ENCODE results near the gene ACAT2. TPM values are rescaled to one million over a fixed set of nuclear protein-coding genes. Genes with fewer than 3 reads are reported as not detected.
"Not testable (repeated sequence)": the region's sequence is repeated elsewhere in the genome, so short reads cannot be mapped to it uniquely, and the experiment has no call there.

The ACAT2 gene
- total RNA-seq, 2 donors from 2014 or later: 26.9 to 34.6 TPM

GRCh38 chr6:159790956-159791598 lies 29.2 kb downstream of the ACAT2 start:
- Mint-ChIP-seq H3K27ac (peak overlapping the region; percentile 97), H3K4me3 (peak overlapping the region; percentile 98), H3K4me1 (peaks cover 44% of the 10 kb centered on the region), H3K27me3 (no peaks in the 10 kb centered on the region), H3K36me3 (ENCODE audit: low read depth) (peaks cover 2% of the 10 kb centered on the region)
- peak in 1 of 3 donors; percentile 10 for DNase-seq
- no peak for ATAC-seq
- H3K9me3 ChIP-seq (ENCODE audit: control insufficient read depth, low read length, poor library complexity, severe bottlenecking): no peaks in the 10 kb centered on the region

- peaks cover 27% of the 10 kb centered on the region for H3K4me1 Mint-ChIP-seq
- ATAC-seq; H3K27ac Mint-ChIP-seq; H3K4me3 Mint-ChIP-seq; DNase-seq; H3K27me3 Mint-ChIP-seq; H3K36me3 Mint-ChIP-seq (ENCODE audit: low read depth); H3K9me3 ChIP-seq (ENCODE audit: control insufficient read depth, low read length, poor library complexity, severe bottlenecking): not testable (repeated sequence)
These were observed 33.1 kb downstream of the ACAT2 start for GRCh38 chr6:159794976-159795375.

GRCh38 chr6:159797554-159797953 lies 35.7 kb downstream of the ACAT2 start:
- Mint-ChIP-seq H3K27me3 (no peaks in the 10 kb centered on the region), H3K4me3 (no peak overlapping the region), H3K4me1 (peaks cover 9% of the 10 kb centered on the region), H3K36me3 (ENCODE audit: low read depth) (peaks cover 4% of the 10 kb centered on the region), H3K27ac (no peak overlapping the region)
- DNase-seq (no peak), ATAC-seq (no peak)
- H3K9me3 ChIP-seq (ENCODE audit: control insufficient read depth, low read length, poor library complexity, severe bottlenecking): no peaks in the 10 kb centered on the region

GRCh38 chr6:159800141-159800865 lies 38.5 kb downstream of the ACAT2 start, which contains the start of gene PNLDC1:
TSS of gene PNLDC1 (plus strand) at chr6:159800276. CDS start at chr6:159800308, 32 bp downstream.
- H3K9me3 ChIP-seq (ENCODE audit: control insufficient read depth, low read length, poor library complexity, severe bottlenecking): no peaks in the 10 kb centered on the region
- no peaks in the 10 kb centered on the region for H3K27me3 Mint-ChIP-seq
- no peak within 1 kb of the TSS for H3K27ac Mint-ChIP-seq
- peaks cover 4% of the 10 kb centered on the region for H3K4me1 Mint-ChIP-seq
- peaks cover 4% of the 10 kb centered on the region for H3K36me3 Mint-ChIP-seq (ENCODE audit: low read depth)
- DNase-seq: no peak
- no peak for ATAC-seq
- no peak within 1 kb of the TSS for H3K4me3 Mint-ChIP-seq

GRCh38 chr6:159801935-159802334 lies 40.1 kb downstream of the ACAT2 start:
- Mint-ChIP-seq H3K36me3 (ENCODE audit: low read depth) (peaks cover 4% of the 10 kb centered on the region), H3K4me1 (peaks cover 4% of the 10 kb centered on the region), H3K27me3 (no peaks in the 10 kb centered on the region), H3K27ac (no peak overlapping the region), H3K4me3 (no peak overlapping the region)
- ATAC-seq (no peak), DNase-seq (no peak)
- H3K9me3 ChIP-seq (ENCODE audit: control insufficient read depth, low read length, poor library complexity, severe bottlenecking): no peaks in the 10 kb centered on the region

GRCh38 chr6:159804504-159804903 lies 42.7 kb downstream of the ACAT2 start:
- H3K36me3 Mint-ChIP-seq (ENCODE audit: low read depth): no peaks in the 10 kb centered on the region
- H3K4me1 Mint-ChIP-seq: no peaks in the 10 kb centered on the region
- ATAC-seq (no peak), DNase-seq (no peak)
- H3K4me3 Mint-ChIP-seq: no peak overlapping the region
- H3K27ac Mint-ChIP-seq: no peak overlapping the region
- H3K27me3 Mint-ChIP-seq: no peaks in the 10 kb centered on the region
- H3K9me3 ChIP-seq (ENCODE audit: control insufficient read depth, low read length, poor library complexity, severe bottlenecking): no peaks in the 10 kb centered on the region

GRCh38 chr6:159805440-159806020 lies 43.7 kb downstream of the ACAT2 start:
- ATAC-seq (no peak), DNase-seq (no peak)
- H3K4me1 Mint-ChIP-seq: no peaks in the 10 kb centered on the region
- no peaks in the 10 kb centered on the region for H3K27me3 Mint-ChIP-seq
- H3K9me3 ChIP-seq (ENCODE audit: control insufficient read depth, low read length, poor library complexity, severe bottlenecking): no peaks in the 10 kb centered on the region
- H3K27ac Mint-ChIP-seq: no peak overlapping the region
- H3K4me3 Mint-ChIP-seq: no peak overlapping the region
- no peaks in the 10 kb centered on the region for H3K36me3 Mint-ChIP-seq (ENCODE audit: low read depth)

GRCh38 chr6:159806021-159806458 lies 44.2 kb downstream of the ACAT2 start:
- Mint-ChIP-seq H3K36me3 (ENCODE audit: low read depth) (peaks cover 2% of the 10 kb centered on the region), H3K4me3 (no peak overlapping the region), H3K27me3 (no peaks in the 10 kb centered on the region), H3K27ac (no peak overlapping the region), H3K4me1 (peaks cover 4% of the 10 kb centered on the region)
- no peaks in the 10 kb centered on the region for H3K9me3 ChIP-seq (ENCODE audit: control insufficient read depth, low read length, poor library complexity, severe bottlenecking)
- ATAC-seq (no peak), DNase-seq (no peak)

- no peaks in the 10 kb centered on the region for H3K9me3 ChIP-seq (ENCODE audit: control insufficient read depth, low read length, poor library complexity, severe bottlenecking)
- no peak for DNase-seq
- no peak overlapping the region for H3K4me3 Mint-ChIP-seq
- H3K27ac Mint-ChIP-seq: no peak overlapping the region
- no peak for ATAC-seq
- peaks cover 4% of the 10 kb centered on the region for H3K4me1 Mint-ChIP-seq
- H3K36me3 Mint-ChIP-seq (ENCODE audit: low read depth): peaks cover 4% of the 10 kb centered on the region
- no peaks in the 10 kb centered on the region for H3K27me3 Mint-ChIP-seq
These were observed 45.5 kb downstream of the ACAT2 start for GRCh38 chr6:159807150-159807858.

- Mint-ChIP-seq H3K36me3 (ENCODE audit: low read depth) (peaks cover 4% of the 10 kb centered on the region), H3K27me3 (no peaks in the 10 kb centered on the region), H3K4me3 (no peak overlapping the region), H3K27ac (no peak overlapping the region), H3K4me1 (peaks cover 4% of the 10 kb centered on the region)
- H3K9me3 ChIP-seq (ENCODE audit: control insufficient read depth, low read length, poor library complexity, severe bottlenecking): no peaks in the 10 kb centered on the region
- DNase-seq (no peak), ATAC-seq (no peak)
These were observed 46.8 kb downstream of the ACAT2 start for GRCh38 chr6:159808647-159809046.

- ATAC-seq (no peak), DNase-seq (no peak)
- no peaks in the 10 kb centered on the region for H3K27me3 Mint-ChIP-seq
- peaks cover 4% of the 10 kb centered on the region for H3K4me1 Mint-ChIP-seq
- peaks cover 8% of the 10 kb centered on the region for H3K36me3 Mint-ChIP-seq (ENCODE audit: low read depth)
- H3K4me3 Mint-ChIP-seq: no peak overlapping the region
- H3K9me3 ChIP-seq (ENCODE audit: control insufficient read depth, low read length, poor library complexity, severe bottlenecking): no peaks in the 10 kb centered on the region
- no peak overlapping the region for H3K27ac Mint-ChIP-seq
These were observed 47.3 kb downstream of the ACAT2 start for GRCh38 chr6:159809149-159809548.

- DNase-seq (no peak), ATAC-seq (no peak)
- H3K36me3 Mint-ChIP-seq (ENCODE audit: low read depth): peaks cover 8% of the 10 kb centered on the region
- no peak overlapping the region for H3K27ac Mint-ChIP-seq
- H3K4me3 Mint-ChIP-seq: no peak overlapping the region
- no peaks in the 10 kb centered on the region for H3K27me3 Mint-ChIP-seq
- H3K9me3 ChIP-seq (ENCODE audit: control insufficient read depth, low read length, poor library complexity, severe bottlenecking): no peaks in the 10 kb centered on the region
- peaks cover 7% of the 10 kb centered on the region for H3K4me1 Mint-ChIP-seq
These were observed 51.9 kb downstream of the ACAT2 start for GRCh38 chr6:159813781-159814180.

- Mint-ChIP-seq H3K36me3 (ENCODE audit: low read depth) (peaks cover 8% of the 10 kb centered on the region), H3K27ac (no peak overlapping the region), H3K4me1 (peaks cover 19% of the 10 kb centered on the region), H3K4me3 (no peak overlapping the region), H3K27me3 (no peaks in the 10 kb centered on the region)
- no peaks in the 10 kb centered on the region for H3K9me3 ChIP-seq (ENCODE audit: control insufficient read depth, low read length, poor library complexity, severe bottlenecking)
- ATAC-seq (no peak), DNase-seq (no peak)
These were observed 53.6 kb downstream of the ACAT2 start for GRCh38 chr6:159815410-159815809.
